Neural progenitor cell (in vitro differentiated cells): ENCODE data around the gene LGALS3BP. TPM values are rescaled to one million over a fixed set of nuclear protein-coding genes. Genes with fewer than 3 reads are reported as not detected.
A peak's percentile ranks its signal among the peaks of the same experiment; 100 is the strongest.

Experiments
- DNase-seq: peaks from one replicate; pipeline ENCODE4 v3.0.0-alpha.2; 2016; ENCODE audit warnings: low spot score
- H2AFZ ChIP-seq: fragments of 200-600 bp; sonication (generic); replicated peaks from 2 replicates; pipeline ENCODE4 v1.6.1; 2016; ENCODE audit warnings: antibody characterized with exemption
- H3F3A ChIP-seq: fragments of 200-600 bp; sonication (generic); 2 replicates; pipeline ENCODE4 v1.6.1; 2016; ENCODE audit warnings: antibody characterized with exemption, low read depth
- H3K27ac ChIP-seq: fragments of 200-600 bp; sonication (generic); 2 replicates; pipeline ENCODE4 v1.5.1; 2016; ENCODE audit warnings: mild to moderate bottlenecking
- H3K27me3 ChIP-seq: fragments of 200-600 bp; sonication (generic); 2 replicates; pipeline ENCODE4 v1.6.1; 2016; ENCODE audit warnings: mild to moderate bottlenecking, moderate library complexity
- H3K36me3 ChIP-seq: fragments of 200-600 bp; sonication (generic); 2 replicates; pipeline ENCODE4 v1.5.1; 2016
- H3K4me1 ChIP-seq: fragments of 200-600 bp; sonication (generic); 2 replicates; pipeline ENCODE4 v1.6.1; 2016; ENCODE audit warnings: mixed run types
- H3K4me2 ChIP-seq: fragments of 200-600 bp; sonication (generic); 2 replicates; pipeline ENCODE4 v1.6.1; 2016
- H3K4me3 ChIP-seq: fragments of 200-600 bp; sonication (generic); 2 replicates; pipeline ENCODE4 v1.5.1; 2016
- H3K79me2 ChIP-seq: fragments of 200-600 bp; sonication (generic); 2 replicates; pipeline ENCODE4 v1.6.1; 2016; ENCODE audit warnings: low read depth
- H3K9ac ChIP-seq: fragments of 200-600 bp; sonication (generic); 2 replicates; pipeline ENCODE4 v1.6.1; 2016
- H3K9me3 ChIP-seq: fragments of 200-600 bp; sonication (generic); 2 replicates; pipeline ENCODE4 v1.5.1; 2016; ENCODE audit warnings: low read depth
- H4K20me1 ChIP-seq: fragments of 200-600 bp; sonication (generic); 2 replicates; pipeline ENCODE4 v1.6.1; 2016; ENCODE audit warnings: low read depth
- H3K27ac Mint-ChIP-seq: 3 replicates; pipeline ENCODE4 v1.8.0; 2021; ENCODE audit warnings: mixed read lengths
- H3K27me3 Mint-ChIP-seq: 2 replicates; pipeline ENCODE4 v1.8.0; 2022; ENCODE audit warnings: low read depth, mild to moderate bottlenecking, inconsistent platforms, moderate library complexity, mixed read lengths; ENCODE audit not compliant: insufficient read depth
- H3K36me3 Mint-ChIP-seq: 3 replicates; pipeline ENCODE4 v1.8.0; 2021; ENCODE audit warnings: mixed read lengths
- H3K4me1 Mint-ChIP-seq: 3 replicates; pipeline ENCODE4 v1.8.0; 2021; ENCODE audit warnings: mixed read lengths
- H3K4me3 Mint-ChIP-seq: 3 replicates; pipeline ENCODE4 v1.8.0; 2021; ENCODE audit warnings: mild to moderate bottlenecking, moderate library complexity, mixed read lengths
- H3K9me3 Mint-ChIP-seq: 3 replicates; pipeline ENCODE4 v1.8.0; 2020; ENCODE audit warnings: mixed read lengths
- CTCF ChIP-seq: fragments of 200-600 bp; sonication (generic); IDR thresholded peaks from 2 replicates; pipeline ENCODE4 v1.5.1; 2017; ENCODE audit warnings: antibody characterized with exemption, mild to moderate bottlenecking
- EZH2 ChIP-seq: fragments of 200-600 bp; sonication (generic); IDR thresholded peaks from 2 replicates; pipeline ENCODE4 v1.6.1; 2017; ENCODE audit warnings: antibody characterized with exemption, mild to moderate bottlenecking, moderate library complexity
- EZH2phosphoT487 ChIP-seq: fragments of 200-600 bp; sonication (generic); IDR thresholded peaks from 2 replicates; pipeline ENCODE4 v1.6.1; 2017; ENCODE audit warnings: antibody characterized with exemption
- total RNA-seq: library from RNA; depleted of rRNA; stranded (reverse); fragments of >200 nt; gene quantifications from 2 replicates; pipeline ENCODE4 v1.2.3, GENCODE V29; 2015; ENCODE audit warnings: low replicate concordance

Gene LGALS3BP
- total RNA-seq, 1 donor from 2014 or later, result 17.5 TPM

GRCh38 chr17:78951967-78952551, 27.7 kb downstream of the LGALS3BP start:
- Mint-ChIP-seq H3K27me3 (peaks cover 25% of the 10 kb centered on the region), H3K4me3 (no peak overlapping the region), H3K4me1 (peaks cover 62% of the 10 kb centered on the region), H3K36me3 (peaks cover 4% of the 10 kb centered on the region), H3K9me3 (peaks cover 21% of the 10 kb centered on the region), H3K27ac (no peak overlapping the region)
- Histone ChIP-seq H3K27me3 (no peaks in the 10 kb centered on the region), H3K9ac (no peak overlapping the region), H3K27ac (no peak overlapping the region), H4K20me1 (no peaks in the 10 kb centered on the region), H2AFZ (peak overlapping the region; percentile 85), H3K79me2 (no peaks in the 10 kb centered on the region), H3K4me3 (no peak overlapping the region), H3K36me3 (no peaks in the 10 kb centered on the region), H3K9me3 (no peaks in the 10 kb centered on the region), H3K4me1 (peaks cover 4% of the 10 kb centered on the region), H3K4me2 (no peak overlapping the region), H3F3A (no peaks in the 10 kb centered on the region)
- no peak for TF ChIP-seq EZH2
- TF ChIP-seq CTCF, result no peak
- TF ChIP-seq EZH2phosphoT487, result no peak
- DNase-seq, result no peak

- peaks cover 57% of the 10 kb centered on the region for H3K4me1 Mint-ChIP-seq
- H3K9me3 Mint-ChIP-seq, result peaks cover 21% of the 10 kb centered on the region
- H3K4me1 ChIP-seq, result peaks cover 4% of the 10 kb centered on the region
- H3K27ac Mint-ChIP-seq, result peak overlapping the region; percentile 42
- TF ChIP-seq EZH2phosphoT487 (no peak), CTCF (no peak), EZH2 (no peak)
- no peaks in the 10 kb centered on the region for H3K9me3 ChIP-seq
- H3K36me3 ChIP-seq, result no peaks in the 10 kb centered on the region
- H3K9ac ChIP-seq, result no peak overlapping the region
- no peaks in the 10 kb centered on the region for H4K20me1 ChIP-seq
- H3K27me3 ChIP-seq, result no peaks in the 10 kb centered on the region
- peaks cover 22% of the 10 kb centered on the region for H3K27me3 Mint-ChIP-seq
- H3K4me3 Mint-ChIP-seq, result no peak overlapping the region
- no peak overlapping the region for H3K27ac ChIP-seq
- H2AFZ ChIP-seq, result no peak overlapping the region
- peaks cover 4% of the 10 kb centered on the region for H3K36me3 Mint-ChIP-seq
- H3K4me3 ChIP-seq, result no peak overlapping the region
- no peaks in the 10 kb centered on the region for H3F3A ChIP-seq
- no peak for DNase-seq
- no peak overlapping the region for H3K4me2 ChIP-seq
- no peaks in the 10 kb centered on the region for H3K79me2 ChIP-seq
Observed at GRCh38 chr17:78950870-78951269, 28.9 kb downstream of the LGALS3BP start.

GRCh38 chr17:78947235-78948149, 32.2 kb downstream of the LGALS3BP start:
- no peak overlapping the region for H3K4me3 Mint-ChIP-seq
- peaks cover 23% of the 10 kb centered on the region for H3K27me3 Mint-ChIP-seq
- peaks cover 20% of the 10 kb centered on the region for H3K9me3 Mint-ChIP-seq
- H3K4me1 Mint-ChIP-seq, result peaks cover 27% of the 10 kb centered on the region
- Histone ChIP-seq H3K27me3 (no peaks in the 10 kb centered on the region), H2AFZ (no peak overlapping the region), H4K20me1 (no peaks in the 10 kb centered on the region), H3K4me1 (peaks cover 4% of the 10 kb centered on the region), H3K27ac (no peak overlapping the region), H3K9ac (no peak overlapping the region), H3K4me3 (no peak overlapping the region), H3F3A (no peaks in the 10 kb centered on the region), H3K79me2 (no peaks in the 10 kb centered on the region), H3K4me2 (no peak overlapping the region), H3K9me3 (no peaks in the 10 kb centered on the region), H3K36me3 (no peaks in the 10 kb centered on the region)
- DNase-seq, result no peak
- TF ChIP-seq EZH2phosphoT487 (no peak), EZH2 (no peak), CTCF (no peak)
- H3K36me3 Mint-ChIP-seq, result peaks cover 2% of the 10 kb centered on the region
- peak overlapping the region; percentile 17 for H3K27ac Mint-ChIP-seq
